Measurements from ENCODE around the gene CDK3. TPM values are rescaled to one million over a fixed set of nuclear protein-coding genes. Genes with fewer than 3 reads are reported as not detected.
"Not testable (repeated sequence)": the region's sequence is repeated elsewhere in the genome, so short reads cannot be mapped to it uniquely, and the experiment has no call there.

The CDK3 gene
- total RNA-seq, 1 donor from 2014 or later: 14.1 TPM

DNA sequence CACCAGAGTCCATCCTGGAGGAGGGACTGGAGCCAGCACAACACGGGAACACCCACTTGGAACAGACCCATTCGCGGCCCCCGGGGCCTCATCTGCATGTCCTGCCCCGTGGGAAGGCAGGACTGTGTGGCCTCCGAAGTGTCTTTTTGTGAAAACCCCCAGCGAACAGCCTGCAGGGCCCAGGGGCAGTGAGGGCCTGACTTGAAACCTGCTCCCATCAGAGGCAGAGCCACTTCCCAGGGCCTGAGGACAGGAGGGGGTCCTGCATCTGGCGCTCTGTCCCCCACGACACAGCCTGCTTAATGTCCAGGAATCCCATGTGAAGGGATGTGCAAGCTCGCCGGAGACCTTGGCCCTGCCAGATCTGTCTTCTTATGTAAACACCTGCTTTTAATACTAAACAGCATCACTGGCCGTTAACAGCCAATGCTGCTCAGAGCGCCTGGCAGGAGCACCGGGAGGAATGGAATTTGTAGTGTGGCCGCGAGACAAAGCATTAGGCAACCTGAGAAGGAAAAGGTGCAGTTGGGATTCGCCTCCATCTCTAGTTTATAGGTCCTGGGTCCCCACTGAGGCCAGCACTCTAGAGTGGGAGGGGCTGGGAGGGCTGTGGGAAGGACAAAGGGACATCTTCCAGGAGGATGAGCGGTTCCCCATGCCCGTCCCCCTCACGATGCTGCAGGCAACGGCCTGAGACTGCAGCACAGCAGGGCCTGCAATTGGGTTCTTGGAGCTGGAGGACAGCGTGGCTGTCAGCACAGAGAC, 36.0 kb downstream of the CDK3 start:
- TF ChIP-seq, protein P1, sequence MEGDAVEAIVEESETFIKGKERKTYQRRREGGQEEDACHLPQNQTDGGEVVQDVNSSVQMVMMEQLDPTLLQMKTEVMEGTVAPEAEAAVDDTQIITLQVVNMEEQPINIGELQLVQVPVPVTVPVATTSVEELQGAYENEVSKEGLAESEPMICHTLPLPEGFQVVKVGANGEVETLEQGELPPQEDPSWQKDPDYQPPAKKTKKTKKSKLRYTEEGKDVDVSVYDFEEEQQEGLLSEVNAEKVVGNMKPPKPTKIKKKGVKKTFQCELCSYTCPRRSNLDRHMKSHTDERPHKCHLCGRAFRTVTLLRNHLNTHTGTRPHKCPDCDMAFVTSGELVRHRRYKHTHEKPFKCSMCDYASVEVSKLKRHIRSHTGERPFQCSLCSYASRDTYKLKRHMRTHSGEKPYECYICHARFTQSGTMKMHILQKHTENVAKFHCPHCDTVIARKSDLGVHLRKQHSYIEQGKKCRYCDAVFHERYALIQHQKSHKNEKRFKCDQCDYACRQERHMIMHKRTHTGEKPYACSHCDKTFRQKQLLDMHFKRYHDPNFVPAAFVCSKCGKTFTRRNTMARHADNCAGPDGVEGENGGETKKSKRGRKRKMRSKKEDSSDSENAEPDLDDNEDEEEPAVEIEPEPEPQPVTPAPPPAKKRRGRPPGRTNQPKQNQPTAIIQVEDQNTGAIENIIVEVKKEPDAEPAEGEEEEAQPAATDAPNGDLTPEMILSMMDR (IDR thresholded peaks at IDR 0.05): no peak
- ChIA-PET POLR2A (interaction anchor here (0.6 kb wide), 1 partner anchor 27 kb away, joined by 4 read pairs; no protein-coding TSS in a partner anchor), CTCF (no interaction called here)
- no peak overlapping the region for H3K4me3 Mint-ChIP-seq
- no peaks in the 10 kb centered on the region for H3K4me1 Mint-ChIP-seq
- H3K27me3 Mint-ChIP-seq: no peaks in the 10 kb centered on the region
- H3K36me3 Mint-ChIP-seq (ENCODE audit: low read depth): peaks cover 39% of the 10 kb centered on the region
- H3K9me3 Mint-ChIP-seq: no peaks in the 10 kb centered on the region
- ATAC-seq (ENCODE audit: low read depth) (no peak), DNase-seq (no peak)
- no peak overlapping the region for H3K27ac Mint-ChIP-seq
- intact Hi-C loops (cut with micrococcal nuclease): no loop called here

GRCh38 chr17:76038050-76038449, 37.4 kb downstream of the CDK3 start:
- ChIA-PET POLR2A (no interaction called here), CTCF (no interaction called here)
- H3K4me3 Mint-ChIP-seq: no peak overlapping the region
- DNase-seq: no peak
- no peaks in the 10 kb centered on the region for H3K4me1 Mint-ChIP-seq
- H3K9me3 Mint-ChIP-seq: no peaks in the 10 kb centered on the region
- H3K27me3 Mint-ChIP-seq: no peaks in the 10 kb centered on the region
- ATAC-seq (ENCODE audit: low read depth): no peak
- intact Hi-C loops (cut with micrococcal nuclease): no loop called here
- H3K36me3 Mint-ChIP-seq (ENCODE audit: low read depth): peaks cover 50% of the 10 kb centered on the region
- H3K27ac Mint-ChIP-seq: no peak overlapping the region
- TF ChIP-seq, protein P1 (IDR thresholded peaks at IDR 0.05): no peak

GRCh38 chr17:76039121-76039520, 38.5 kb downstream of the CDK3 start:
- POLR2A ChIA-PET: no interaction called here
- H3K36me3 Mint-ChIP-seq (ENCODE audit: low read depth): peaks cover 60% of the 10 kb centered on the region
- no peak overlapping the region for H3K4me3 Mint-ChIP-seq
- CTCF ChIA-PET: no interaction called here
- DNase-seq: no peak
- TF ChIP-seq, protein P1 (IDR thresholded peaks at IDR 0.05): no peak
- no peaks in the 10 kb centered on the region for H3K9me3 Mint-ChIP-seq
- intact Hi-C loops (cut with micrococcal nuclease): no loop called here
- H3K4me1 Mint-ChIP-seq: no peaks in the 10 kb centered on the region
- ATAC-seq (ENCODE audit: low read depth): no peak
- H3K27ac Mint-ChIP-seq: no peak overlapping the region
- no peaks in the 10 kb centered on the region for H3K27me3 Mint-ChIP-seq

DNA sequence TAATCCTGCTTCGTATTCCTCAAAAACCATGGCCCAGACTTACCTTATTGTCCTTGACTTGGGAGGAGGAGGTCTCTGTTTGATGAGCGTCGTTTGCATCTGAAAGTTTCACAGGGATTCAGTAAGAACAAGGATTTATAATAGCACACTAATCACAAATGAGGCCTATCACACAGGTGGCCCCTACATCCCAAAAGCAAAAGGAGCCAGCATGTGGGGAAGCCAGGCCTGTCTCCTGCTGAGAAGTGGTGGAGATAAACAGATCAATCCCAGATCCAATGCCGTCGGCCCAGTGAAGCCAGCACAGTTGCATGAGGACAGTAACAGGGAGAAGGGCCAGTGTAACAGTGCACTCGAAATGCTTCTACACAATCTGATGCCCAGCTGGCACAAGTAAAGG, 39.7 kb downstream of the CDK3 start:
- Mint-ChIP-seq H3K27me3 (no peaks in the 10 kb centered on the region), H3K9me3 (no peaks in the 10 kb centered on the region), H3K27ac (no peak overlapping the region), H3K36me3 (ENCODE audit: low read depth) (peaks cover 73% of the 10 kb centered on the region), H3K4me3 (no peak overlapping the region), H3K4me1 (no peaks in the 10 kb centered on the region)
- CTCF ChIA-PET: no interaction called here
- POLR2A ChIA-PET: no interaction called here
- no peak for DNase-seq
- intact Hi-C loops (cut with micrococcal nuclease): no loop called here
- TF ChIP-seq, protein P1 (IDR thresholded peaks at IDR 0.05): no peak
- no peak for ATAC-seq (ENCODE audit: low read depth)

DNA sequence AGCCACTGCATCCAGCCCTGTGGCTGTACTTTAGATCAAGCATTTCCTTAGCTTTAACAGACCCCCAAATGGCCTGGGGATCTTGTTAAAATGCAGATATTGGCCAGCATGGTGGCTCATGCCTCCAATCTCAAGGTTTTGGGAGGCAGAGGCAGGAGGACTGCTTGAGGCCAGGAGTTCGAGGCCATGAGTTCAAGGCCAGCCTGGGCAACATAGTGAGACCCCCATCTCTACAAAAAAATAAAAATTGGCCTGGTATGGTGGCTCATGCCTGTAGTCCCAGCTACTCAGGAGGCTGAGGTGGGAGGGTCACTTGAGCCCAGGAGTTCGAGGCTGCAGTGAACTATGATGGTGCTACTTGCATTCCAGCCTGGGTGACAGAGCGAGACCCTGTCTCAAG, 42.2 kb downstream of the CDK3 start:
- intact Hi-C loops (cut with micrococcal nuclease); ATAC-seq (ENCODE audit: low read depth); H3K27ac Mint-ChIP-seq; DNase-seq; CTCF ChIA-PET; H3K4me3 Mint-ChIP-seq; H3K27me3 Mint-ChIP-seq; H3K9me3 Mint-ChIP-seq; POLR2A ChIA-PET; H3K4me1 Mint-ChIP-seq: not testable (repeated sequence)
- peaks cover 89% of the 10 kb centered on the region for H3K36me3 Mint-ChIP-seq (ENCODE audit: low read depth)

DNA sequence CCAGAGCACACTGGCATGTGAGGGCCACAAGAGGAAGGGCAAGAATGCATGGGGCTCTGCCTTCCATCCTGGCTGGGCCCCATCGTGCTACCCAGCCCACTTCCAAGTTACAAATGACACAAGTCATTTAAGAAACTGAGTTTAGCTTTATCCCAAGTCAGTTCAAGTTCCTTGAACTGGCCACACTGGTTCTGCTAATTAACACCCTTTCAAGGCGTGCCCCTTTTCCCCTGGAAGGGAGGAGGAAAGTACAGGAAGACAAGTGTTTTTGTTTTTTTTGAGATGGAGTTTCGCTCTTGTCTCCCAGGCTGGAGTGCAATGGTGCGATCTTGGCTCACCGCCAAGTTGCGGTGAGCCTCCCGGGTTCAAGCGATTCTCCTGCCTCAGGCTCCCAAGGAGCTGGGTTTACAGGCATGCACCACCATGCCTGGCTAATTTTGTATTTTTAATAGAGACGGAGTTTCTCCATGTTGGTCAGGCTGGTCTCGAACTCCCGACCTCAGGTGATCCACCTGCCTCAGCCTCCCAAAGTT, 43.9 kb downstream of the CDK3 start:
- DNase-seq; H3K4me1 Mint-ChIP-seq; H3K4me3 Mint-ChIP-seq; H3K9me3 Mint-ChIP-seq; intact Hi-C loops (cut with micrococcal nuclease); H3K27me3 Mint-ChIP-seq; H3K27ac Mint-ChIP-seq; POLR2A ChIA-PET; ATAC-seq (ENCODE audit: low read depth); CTCF ChIA-PET: not testable (repeated sequence)
- peaks cover 88% of the 10 kb centered on the region for H3K36me3 Mint-ChIP-seq (ENCODE audit: low read depth)

Data from activated B cell treated with CpG ODN at 0.5 μM for 24 hours (primary cell).